Pancreas (tissue), 10 donors: Measurements from ENCODE around the gene GGACT. TPM values are rescaled to one million over a fixed set of nuclear protein-coding genes. Genes with fewer than 3 reads are reported as not detected.

Experiments used
- ATAC-seq, 4 donors: fragments of 200-7000 bp; cut with Tn5 transposase; one replicate each; pipeline versions ENCODE4 v1.8.0 to v1.9.1; 2020; ENCODE audit warnings: mild to moderate bottlenecking in 4 of 4, moderate library complexity in 4 of 4
- DNase-seq, 6 donors: peaks; one replicate each; pipeline ENCODE4 v3.0.0-alpha.2; 2020
- FAIRE-seq: peaks from 2 replicates; lab custom pipeline; 2012; peaks lifted over from hg19 to GRCh38; lab: Jason Lieb, UNC
- H3K27ac ChIP-seq, 4 donors: fragments of 200-600 bp; sonication (generic); 1 replicate in 3 of 4; 2 replicates in 1 of 4; pipeline versions ENCODE4 v1.5.0 to v1.8.0; 2020
- H3K27me3 ChIP-seq, 4 donors: fragments of 200-600 bp; one replicate each; pipeline ENCODE4 v1.8.0; 2021
- H3K36me3 ChIP-seq, 3 donors: fragments of 200-600 bp; sonication (generic) in 1 of 3; one replicate each; pipeline versions ENCODE4 v1.5.0 to v1.8.0; 2020 to 2021
- H3K4me1 ChIP-seq, 3 donors: fragments of 200-600 bp; one replicate each; pipeline ENCODE4 v1.8.0; 2021
- H3K4me3 ChIP-seq, 4 donors: fragments of 200-600 bp; sonication (generic) in 2 of 4; one replicate each; pipeline versions ENCODE4 v1.5.0 to v1.8.0; 2020 to 2021
- H3K9me3 ChIP-seq, 4 donors: fragments of 200-600 bp; one replicate each; pipeline ENCODE4 v1.8.0; 2021
- CTCF ChIP-seq, 4 donors: fragments of 200-600 bp; sonication (generic) in 3 of 4; IDR thresholded peaks; one replicate each; pipeline versions ENCODE4 v1.5.0 to v1.8.0; 2021; ENCODE audit warnings: antibody characterized with exemption in 4 of 4
- WGBS, 2 donors: extraction: QIAGEN DNeasy Blood & Tissue Kit; methylation state at CpG; one replicate each; pipeline ENCODE4 v1.1.7; 2013; 5-methylcytosine and 5-hydroxymethylcytosine counted together
- intact Hi-C, 3 donors: fragments of 100-400 bp; cut with DNase I; formaldehyde crosslinking; loops; one replicate each; pipeline versions ENCODE4 v1.11.1 to v1.14.2; 2022
- polyA plus RNA-seq, 2 donors: library from polyadenylated mRNA; stranded (reverse); fragments of 200-250 nt; gene quantifications; one replicate each; pipeline ENCODE4 v1.2.3, GENCODE V29; 2013
- total RNA-seq, 6 donors: library from RNA; stranded (reverse); fragmentation: NEBNext Ultra II Directional in 4 of 6; extraction: Animal tissue kit (Norgen Biotek cat#: 25700) in 4 of 6; gene quantifications; one replicate each; pipeline versions ENCODE4 v1.2.1 to v1.2.4, GENCODE V29; 2021 to 2023
- donor health status: healthy with polysubstance abuse.
- donor health status: DM: no; HTN: no; CAD: no; lungs with moderate emphysema.
- donor health status: DM: no; HTN: no; CAD: no.
- donor health status: control.
- donor health status: control.
- donor health status: Bipolar disorder and iron deficiency.
- donor health status: DM: yes; HTN: yes; CAD: no.
- donor health status: DM: no; HTN: no; CAD: no.
- donor health status: DM: no; HTN: no; CAD: no.
- donor health status: DM: yes; HTN: yes; CAD: no.

The GGACT gene
- total and polyA plus RNA-seq, 8 donors: 1.6 to 7.0 (median 6.1) TPM

- FAIRE-seq (no peak), DNase-seq (no peak), ATAC-seq (no peak)
- Histone ChIP-seq H3K27me3 (no peaks in the 10 kb centered on the region), H3K27ac (no peak overlapping the region), H3K9me3 (no peaks in the 10 kb centered on the region), H3K36me3 (peaks cover 0 to 5% (median 0%) of the 10 kb centered on the region in 3 donors), H3K4me1 (no peaks in the 10 kb centered on the region), H3K4me3 (no peak overlapping the region)
- intact Hi-C loops: no loop called here
- 31 to 33% methylated on average over 6 of the region's 6 CpGs for whole genome bisulfite sequencing, 2 donors
- no peak for TF ChIP-seq CTCF (IDR thresholded peaks at IDR 0.05)
Measured at GRCh38 chr13:100610391-100611347, 22.1 kb upstream of the GGACT start.

- no peak for DNase-seq
- Histone ChIP-seq H3K36me3 (peaks cover 0 to 5% (median 0%) of the 10 kb centered on the region in 3 donors), H3K9me3 (no peaks in the 10 kb centered on the region), H3K27ac (no peak overlapping the region), H3K4me1 (no peaks in the 10 kb centered on the region), H3K27me3 (no peaks in the 10 kb centered on the region), H3K4me3 (no peak overlapping the region)
- FAIRE-seq: no peak
- no peak for ATAC-seq
- WGBS, 2 donors: 92 to 98% methylated on average over 6 of the region's 6 CpGs
- intact Hi-C loops: no loop called here
- no peak for TF ChIP-seq CTCF (IDR thresholded peaks at IDR 0.05)
Measured at GRCh38 chr13:100608906-100609305, 20.3 kb upstream of the GGACT start.

- 89 to 93% methylated on average over 3 of the region's 3 CpGs for WGBS, 2 donors
- DNase-seq: no peak
- Histone ChIP-seq H3K27ac (no peak overlapping the region), H3K27me3 (no peaks in the 10 kb centered on the region), H3K4me3 (no peak overlapping the region), H3K36me3 (peaks cover 0 to 5% (median 0%) of the 10 kb centered on the region in 3 donors), H3K9me3 (no peaks in the 10 kb centered on the region), H3K4me1 (no peaks in the 10 kb centered on the region)
- TF ChIP-seq CTCF (IDR thresholded peaks at IDR 0.05): no peak
- FAIRE-seq: no peak
- intact Hi-C loops: no loop called here
- no peak for ATAC-seq
Measured at GRCh38 chr13:100608489-100608888, 19.9 kb upstream of the GGACT start.

GRCh38 chr13:100604918-100605710, 16.5 kb upstream of the GGACT start:
- H3K4me1 ChIP-seq: no peaks in the 10 kb centered on the region
- ATAC-seq (no peak), DNase-seq (no peak), FAIRE-seq (no peak)
- H3K36me3 ChIP-seq: no peaks in the 10 kb centered on the region
- no peak overlapping the region for H3K4me3 ChIP-seq
- no peak overlapping the region for H3K27ac ChIP-seq
- whole genome bisulfite sequencing, 2 donors: 71 to 74% methylated on average over 5 of the region's 5 CpGs
- H3K27me3 ChIP-seq: no peaks in the 10 kb centered on the region
- no peaks in the 10 kb centered on the region for H3K9me3 ChIP-seq
- no peak for TF ChIP-seq CTCF (IDR thresholded peaks at IDR 0.05)
- intact Hi-C loops: no loop called here
